ENCODE results near the gene MEIS3. TPM values are rescaled to one million over a fixed set of nuclear protein-coding genes. Genes with fewer than 3 reads are reported as not detected.

Gene MEIS3
- total RNA-seq: 1 to 10 TPM in 5 of 6 donors, not detected in 1; 1.7 to 7.1 (median 3.8) TPM

- DNase-seq (peak in 1 of 2 donors; percentile 85), ATAC-seq (ENCODE audit: low FRiP score in 2 of 2) (peak in 1 of 2 donors; percentile 23)
- H3K4me1 ChIP-seq: peaks cover 0 to 32% (median 3%) of the 10 kb centered on the region in 4 donors
- 0 to 1% methylated on average over 8 to 16 of the region's 70 CpGs for WGBS, 2 donors
- H3K36me3 ChIP-seq: no peaks in the 10 kb centered on the region
- peaks cover 4 to 54% (median 30%) of the 10 kb centered on the region in 4 donors for H3K27me3 ChIP-seq
- no peaks in the 10 kb centered on the region for H3K9me3 ChIP-seq
- H3K4me3 ChIP-seq: peak within 1 kb of the TSS in 3 of 4 donors; percentile 44 to 49 (median 45)
- no peak for TF ChIP-seq EP300 (IDR thresholded peaks at IDR 0.05)
- no peak for TF ChIP-seq POLR2AphosphoS5 (IDR thresholded peaks at IDR 0.05)
- TF ChIP-seq CTCF (IDR thresholded peaks at IDR 0.05): no peak
- no peak for TF ChIP-seq POLR2A (IDR thresholded peaks at IDR 0.05)
- no peak within 1 kb of the TSS for H3K27ac ChIP-seq
Observed at GRCh38 chr19:47419030-47419783, at the start of gene MEIS3. MEIS3 (minus strand) TSS chr19:47419527; CDS start chr19:47419081, 446 bp downstream.

GRCh38 chr19:47467914-47468313, 48.6 kb upstream of the MEIS3 start:
- Histone ChIP-seq H3K27ac (no peak overlapping the region), H3K9me3 (no peaks in the 10 kb centered on the region), H3K4me1 (peaks cover 0 to 14% (median 7%) of the 10 kb centered on the region in 4 donors), H3K4me3 (no peak overlapping the region), H3K27me3 (peaks cover 0 to 32% (median 14%) of the 10 kb centered on the region in 4 donors), H3K36me3 (no peaks in the 10 kb centered on the region)
- no peak for DNase-seq
- TF ChIP-seq POLR2A (IDR thresholded peaks at IDR 0.05): no peak
- no peak for TF ChIP-seq CTCF (IDR thresholded peaks at IDR 0.05)
- TF ChIP-seq EP300 (IDR thresholded peaks at IDR 0.05): no peak
- no peak for TF ChIP-seq POLR2AphosphoS5 (IDR thresholded peaks at IDR 0.05)
- no peak for ATAC-seq (ENCODE audit: low FRiP score in 2 of 2)
- WGBS, 2 donors: 43 to 48% methylated on average over 9 of the region's 9 CpGs

GRCh38 chr19:47465957-47466356, 46.6 kb upstream of the MEIS3 start:
- ATAC-seq (ENCODE audit: low FRiP score in 2 of 2) (no peak), DNase-seq (peak in 1 of 2 donors; percentile 74)
- Histone ChIP-seq H3K36me3 (no peaks in the 10 kb centered on the region), H3K9me3 (no peaks in the 10 kb centered on the region), H3K4me3 (no peak overlapping the region), H3K27ac (no peak overlapping the region), H3K27me3 (peaks cover 0 to 16% (median 7%) of the 10 kb centered on the region in 4 donors), H3K4me1 (no peaks in the 10 kb centered on the region)
- 87 to 93% methylated on average over 14 to 27 of the region's 27 CpGs for WGBS, 2 donors
- TF ChIP-seq POLR2AphosphoS5 (IDR thresholded peaks at IDR 0.05): no peak
- TF ChIP-seq CTCF (IDR thresholded peaks at IDR 0.05): no peak
- TF ChIP-seq EP300 (IDR thresholded peaks at IDR 0.05): no peak
- no peak for TF ChIP-seq POLR2A (IDR thresholded peaks at IDR 0.05)

GRCh38 chr19:47464675-47465419, 45.5 kb upstream of the MEIS3 start:
- H3K9me3 ChIP-seq: no peaks in the 10 kb centered on the region
- H3K4me1 ChIP-seq: no peaks in the 10 kb centered on the region
- H3K27me3 ChIP-seq: peaks cover 0 to 15% (median 7%) of the 10 kb centered on the region in 4 donors
- H3K36me3 ChIP-seq: no peaks in the 10 kb centered on the region
- DNase-seq: no peak
- no peak overlapping the region for H3K27ac ChIP-seq
- ATAC-seq (ENCODE audit: low FRiP score in 2 of 2): no peak
- H3K4me3 ChIP-seq: no peak overlapping the region
- TF ChIP-seq CTCF (IDR thresholded peaks at IDR 0.05) (no peak), POLR2AphosphoS5 (IDR thresholded peaks at IDR 0.05) (no peak), POLR2A (IDR thresholded peaks at IDR 0.05) (no peak), EP300 (IDR thresholded peaks at IDR 0.05) (no peak)
- 68 to 74% methylated on average over 10 of the region's 10 CpGs for WGBS, 2 donors

All from upper lobe of left lung (tissue), 6 donors.